ENCODE results near the gene NHS. TPM values are rescaled to one million over a fixed set of nuclear protein-coding genes. Genes with fewer than 3 reads are reported as not detected.

Gene NHS
- polyA plus RNA-seq, 2 donors: 0.78 to 1.7 TPM

- Histone ChIP-seq H3K4me1 (ENCODE audit: control insufficient read depth in 2 of 2, insufficient read depth in 2 of 2, low read length in 1 of 2) (no peaks in the 10 kb centered on the region), H3K4me3 (ENCODE audit: low read depth in 1 of 2, low read length in 2 of 2) (no peak overlapping the region), H3K27me3 (ENCODE audit: control insufficient read depth in 1 of 2, insufficient read depth in 2 of 2, low read length in 2 of 2) (no peaks in the 10 kb centered on the region), H3K9me3 (ENCODE audit: control insufficient read depth in 2 of 2, insufficient read depth in 1 of 2, low read depth in 1 of 2, low read length in 1 of 2) (no peaks in the 10 kb centered on the region), H3K36me3 (ENCODE audit: control insufficient read depth in 2 of 2, insufficient read depth in 2 of 2, low read length in 1 of 2) (no peaks in the 10 kb centered on the region), H3K27ac (ENCODE audit: low read depth in 2 of 2, low read length in 1 of 2) (no peak overlapping the region)
- WGBS, 2 donors: 66 to 75% methylated on average over 3 of the region's 3 CpGs
Measured at GRCh38 chrX:17605676-17606075, 230.7 kb downstream of the NHS start.

GRCh38 chrX:17606231-17606630, 231.2 kb downstream of the NHS start:
- 58 to 66% methylated on average over 4 of the region's 4 CpGs for WGBS, 2 donors
- no peaks in the 10 kb centered on the region for H3K36me3 ChIP-seq (ENCODE audit: control insufficient read depth in 2 of 2, insufficient read depth in 2 of 2, low read length in 1 of 2)
- no peaks in the 10 kb centered on the region for H3K4me1 ChIP-seq (ENCODE audit: control insufficient read depth in 2 of 2, insufficient read depth in 2 of 2, low read length in 1 of 2)
- H3K9me3 ChIP-seq (ENCODE audit: control insufficient read depth in 2 of 2, insufficient read depth in 1 of 2, low read depth in 1 of 2, low read length in 1 of 2): no peaks in the 10 kb centered on the region
- no peak overlapping the region for H3K27ac ChIP-seq (ENCODE audit: low read depth in 2 of 2, low read length in 1 of 2)
- H3K4me3 ChIP-seq (ENCODE audit: low read depth in 1 of 2, low read length in 2 of 2): no peak overlapping the region
- no peaks in the 10 kb centered on the region for H3K27me3 ChIP-seq (ENCODE audit: control insufficient read depth in 1 of 2, insufficient read depth in 2 of 2, low read length in 2 of 2)

- H3K4me3 ChIP-seq (ENCODE audit: low read depth in 1 of 2, low read length in 2 of 2): no peak overlapping the region
- no peak overlapping the region for H3K27ac ChIP-seq (ENCODE audit: low read depth in 2 of 2, low read length in 1 of 2)
- H3K9me3 ChIP-seq (ENCODE audit: control insufficient read depth in 2 of 2, insufficient read depth in 1 of 2, low read depth in 1 of 2, low read length in 1 of 2): no peaks in the 10 kb centered on the region
- 47 to 55% methylated on average over 2 of the region's 2 CpGs for WGBS, 2 donors
- no peaks in the 10 kb centered on the region for H3K4me1 ChIP-seq (ENCODE audit: control insufficient read depth in 2 of 2, insufficient read depth in 2 of 2, low read length in 1 of 2)
- H3K36me3 ChIP-seq (ENCODE audit: control insufficient read depth in 2 of 2, insufficient read depth in 2 of 2, low read length in 1 of 2): no peaks in the 10 kb centered on the region
- H3K27me3 ChIP-seq (ENCODE audit: control insufficient read depth in 1 of 2, insufficient read depth in 2 of 2, low read length in 2 of 2): no peaks in the 10 kb centered on the region
Measured at GRCh38 chrX:17608888-17609287, 233.9 kb downstream of the NHS start.

- H3K9me3 ChIP-seq (ENCODE audit: control insufficient read depth in 2 of 2, insufficient read depth in 1 of 2, low read depth in 1 of 2, low read length in 1 of 2): no peaks in the 10 kb centered on the region
- 75 to 86% methylated on average over 5 of the region's 5 CpGs for WGBS, 2 donors
- H3K4me3 ChIP-seq (ENCODE audit: low read depth in 1 of 2, low read length in 2 of 2): no peak overlapping the region
- no peak overlapping the region for H3K27ac ChIP-seq (ENCODE audit: low read depth in 2 of 2, low read length in 1 of 2)
- H3K36me3 ChIP-seq (ENCODE audit: control insufficient read depth in 2 of 2, insufficient read depth in 2 of 2, low read length in 1 of 2): no peaks in the 10 kb centered on the region
- no peaks in the 10 kb centered on the region for H3K4me1 ChIP-seq (ENCODE audit: control insufficient read depth in 2 of 2, insufficient read depth in 2 of 2, low read length in 1 of 2)
- no peaks in the 10 kb centered on the region for H3K27me3 ChIP-seq (ENCODE audit: control insufficient read depth in 1 of 2, insufficient read depth in 2 of 2, low read length in 2 of 2)
Measured at GRCh38 chrX:17610788-17611187, 235.8 kb downstream of the NHS start.

GRCh38 chrX:17613979-17614588, 239.1 kb downstream of the NHS start:
- 36 to 52% methylated on average over 5 of the region's 5 CpGs for WGBS, 2 donors
- H3K27ac ChIP-seq (ENCODE audit: low read depth in 2 of 2, low read length in 1 of 2): no peak overlapping the region
- H3K9me3 ChIP-seq (ENCODE audit: control insufficient read depth in 2 of 2, insufficient read depth in 1 of 2, low read depth in 1 of 2, low read length in 1 of 2): no peaks in the 10 kb centered on the region
- no peaks in the 10 kb centered on the region for H3K36me3 ChIP-seq (ENCODE audit: control insufficient read depth in 2 of 2, insufficient read depth in 2 of 2, low read length in 1 of 2)
- no peak overlapping the region for H3K4me3 ChIP-seq (ENCODE audit: low read depth in 1 of 2, low read length in 2 of 2)
- H3K27me3 ChIP-seq (ENCODE audit: control insufficient read depth in 1 of 2, insufficient read depth in 2 of 2, low read length in 2 of 2): no peaks in the 10 kb centered on the region
- H3K4me1 ChIP-seq (ENCODE audit: control insufficient read depth in 2 of 2, insufficient read depth in 2 of 2, low read length in 1 of 2): no peaks in the 10 kb centered on the region

GRCh38 chrX:17616936-17617335, 241.9 kb downstream of the NHS start:
- Histone ChIP-seq H3K36me3 (ENCODE audit: control insufficient read depth in 2 of 2, insufficient read depth in 2 of 2, low read length in 1 of 2) (no peaks in the 10 kb centered on the region), H3K9me3 (ENCODE audit: control insufficient read depth in 2 of 2, insufficient read depth in 1 of 2, low read depth in 1 of 2, low read length in 1 of 2) (no peaks in the 10 kb centered on the region), H3K4me3 (ENCODE audit: low read depth in 1 of 2, low read length in 2 of 2) (no peak overlapping the region), H3K4me1 (ENCODE audit: control insufficient read depth in 2 of 2, insufficient read depth in 2 of 2, low read length in 1 of 2) (no peaks in the 10 kb centered on the region), H3K27ac (ENCODE audit: low read depth in 2 of 2, low read length in 1 of 2) (no peak overlapping the region), H3K27me3 (ENCODE audit: control insufficient read depth in 1 of 2, insufficient read depth in 2 of 2, low read length in 2 of 2) (no peaks in the 10 kb centered on the region)
- WGBS, 2 donors: 80% methylated on average over 9 of the region's 9 CpGs

- Histone ChIP-seq H3K4me3 (ENCODE audit: low read depth in 1 of 2, low read length in 2 of 2) (no peak overlapping the region), H3K27me3 (ENCODE audit: control insufficient read depth in 1 of 2, insufficient read depth in 2 of 2, low read length in 2 of 2) (no peaks in the 10 kb centered on the region), H3K36me3 (ENCODE audit: control insufficient read depth in 2 of 2, insufficient read depth in 2 of 2, low read length in 1 of 2) (no peaks in the 10 kb centered on the region), H3K9me3 (ENCODE audit: control insufficient read depth in 2 of 2, insufficient read depth in 1 of 2, low read depth in 1 of 2, low read length in 1 of 2) (no peaks in the 10 kb centered on the region), H3K4me1 (ENCODE audit: control insufficient read depth in 2 of 2, insufficient read depth in 2 of 2, low read length in 1 of 2) (no peaks in the 10 kb centered on the region), H3K27ac (ENCODE audit: low read depth in 2 of 2, low read length in 1 of 2) (no peak overlapping the region)
- WGBS, 2 donors: 67 to 70% methylated on average over 3 of the region's 3 CpGs
Measured at GRCh38 chrX:17617806-17618205, 242.8 kb downstream of the NHS start.

GRCh38 chrX:17621566-17622270, 246.7 kb downstream of the NHS start:
- WGBS, 2 donors: 72 to 80% methylated on average over 4 of the region's 4 CpGs
- Histone ChIP-seq H3K4me3 (ENCODE audit: low read depth in 1 of 2, low read length in 2 of 2) (no peak overlapping the region), H3K9me3 (ENCODE audit: control insufficient read depth in 2 of 2, insufficient read depth in 1 of 2, low read depth in 1 of 2, low read length in 1 of 2) (no peaks in the 10 kb centered on the region), H3K27ac (ENCODE audit: low read depth in 2 of 2, low read length in 1 of 2) (no peak overlapping the region), H3K4me1 (ENCODE audit: control insufficient read depth in 2 of 2, insufficient read depth in 2 of 2, low read length in 1 of 2) (no peaks in the 10 kb centered on the region), H3K36me3 (ENCODE audit: control insufficient read depth in 2 of 2, insufficient read depth in 2 of 2, low read length in 1 of 2) (no peaks in the 10 kb centered on the region), H3K27me3 (ENCODE audit: control insufficient read depth in 1 of 2, insufficient read depth in 2 of 2, low read length in 2 of 2) (no peaks in the 10 kb centered on the region)

- Histone ChIP-seq H3K27ac (ENCODE audit: low read depth in 2 of 2, low read length in 1 of 2) (no peak overlapping the region), H3K4me3 (ENCODE audit: low read depth in 1 of 2, low read length in 2 of 2) (no peak overlapping the region), H3K4me1 (ENCODE audit: control insufficient read depth in 2 of 2, insufficient read depth in 2 of 2, low read length in 1 of 2) (no peaks in the 10 kb centered on the region), H3K27me3 (ENCODE audit: control insufficient read depth in 1 of 2, insufficient read depth in 2 of 2, low read length in 2 of 2) (no peaks in the 10 kb centered on the region), H3K9me3 (ENCODE audit: control insufficient read depth in 2 of 2, insufficient read depth in 1 of 2, low read depth in 1 of 2, low read length in 1 of 2) (no peaks in the 10 kb centered on the region), H3K36me3 (ENCODE audit: control insufficient read depth in 2 of 2, insufficient read depth in 2 of 2, low read length in 1 of 2) (no peaks in the 10 kb centered on the region)
- 73 to 74% methylated on average over 3 of the region's 3 CpGs for WGBS, 2 donors
Measured at GRCh38 chrX:17622331-17622730, 247.3 kb downstream of the NHS start.

GRCh38 chrX:17623750-17624149, 248.8 kb downstream of the NHS start:
- Histone ChIP-seq H3K4me1 (ENCODE audit: control insufficient read depth in 2 of 2, insufficient read depth in 2 of 2, low read length in 1 of 2) (no peaks in the 10 kb centered on the region), H3K27me3 (ENCODE audit: control insufficient read depth in 1 of 2, insufficient read depth in 2 of 2, low read length in 2 of 2) (no peaks in the 10 kb centered on the region), H3K9me3 (ENCODE audit: control insufficient read depth in 2 of 2, insufficient read depth in 1 of 2, low read depth in 1 of 2, low read length in 1 of 2) (no peaks in the 10 kb centered on the region), H3K36me3 (ENCODE audit: control insufficient read depth in 2 of 2, insufficient read depth in 2 of 2, low read length in 1 of 2) (no peaks in the 10 kb centered on the region), H3K27ac (ENCODE audit: low read depth in 2 of 2, low read length in 1 of 2) (no peak overlapping the region), H3K4me3 (ENCODE audit: low read depth in 1 of 2, low read length in 2 of 2) (no peak overlapping the region)
- 60 to 62% methylated on average over 3 of the region's 3 CpGs for WGBS, 2 donors
